Activated CD4-positive, CD25-positive, alpha-beta regulatory T cell treated with anti-CD3 and anti-CD28 coated beads, Interleukin-2, amount 50 U/mL, for 16 hours (primary cell): Measurements from ENCODE around the gene PGLYRP4.

Experiments
- DNase-seq: peaks from one replicate; pipeline ENCODE4 v3.0.0-alpha.2; 2020; ENCODE audit warnings: low read depth, low spot score

The PGLYRP4 gene

DNA sequence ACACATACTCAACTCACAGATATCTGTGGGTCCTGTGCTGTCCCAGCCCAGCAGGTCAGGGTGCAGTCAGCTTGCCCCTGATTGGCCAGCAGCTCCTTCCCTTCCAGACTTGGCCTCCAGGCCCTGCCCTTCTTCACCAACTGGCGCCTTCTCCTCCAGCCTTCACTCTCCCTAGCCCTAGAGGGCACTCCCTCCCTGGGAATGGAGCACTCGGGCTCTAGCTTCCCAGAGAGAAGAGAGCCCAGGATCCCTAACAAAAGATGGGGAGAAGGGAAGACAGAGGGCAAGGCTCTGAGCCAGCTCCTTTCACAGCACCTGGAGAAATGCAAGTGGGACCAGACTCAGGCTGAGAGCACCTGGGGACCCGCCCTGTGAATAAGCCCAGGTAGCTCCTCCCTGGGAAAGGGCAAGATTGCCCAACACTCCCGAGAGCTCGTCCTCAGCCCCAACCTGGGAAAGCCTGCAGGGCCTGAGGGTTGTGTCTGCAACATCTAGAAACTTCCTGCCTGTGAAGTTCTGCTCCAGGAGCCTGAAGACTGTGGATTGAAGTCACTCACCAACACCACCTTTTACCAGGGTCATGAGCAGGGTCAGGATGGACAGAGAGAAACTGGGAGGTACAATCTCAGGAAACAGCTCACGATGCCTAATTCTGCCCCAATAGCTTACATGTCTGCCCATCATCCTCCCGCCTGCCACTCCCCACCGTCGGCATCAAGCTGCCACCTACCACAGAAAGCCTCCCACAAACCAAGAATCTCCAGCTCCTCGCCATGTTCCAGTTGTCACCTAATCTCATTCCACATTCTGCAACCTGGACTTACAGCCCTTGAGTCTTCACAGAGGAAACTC is at the start of gene PGLYRP4:
PGLYRP4 (minus strand) TSS at position 331 of the 852 bp plus-strand sequence. CDS start 909 bp downstream, outside the sequence.
- no peak for DNase-seq

- no peak for DNase-seq
Measured at GRCh38 chr1:153397924-153398651, 49.4 kb upstream of the PGLYRP4 start.

DNA sequence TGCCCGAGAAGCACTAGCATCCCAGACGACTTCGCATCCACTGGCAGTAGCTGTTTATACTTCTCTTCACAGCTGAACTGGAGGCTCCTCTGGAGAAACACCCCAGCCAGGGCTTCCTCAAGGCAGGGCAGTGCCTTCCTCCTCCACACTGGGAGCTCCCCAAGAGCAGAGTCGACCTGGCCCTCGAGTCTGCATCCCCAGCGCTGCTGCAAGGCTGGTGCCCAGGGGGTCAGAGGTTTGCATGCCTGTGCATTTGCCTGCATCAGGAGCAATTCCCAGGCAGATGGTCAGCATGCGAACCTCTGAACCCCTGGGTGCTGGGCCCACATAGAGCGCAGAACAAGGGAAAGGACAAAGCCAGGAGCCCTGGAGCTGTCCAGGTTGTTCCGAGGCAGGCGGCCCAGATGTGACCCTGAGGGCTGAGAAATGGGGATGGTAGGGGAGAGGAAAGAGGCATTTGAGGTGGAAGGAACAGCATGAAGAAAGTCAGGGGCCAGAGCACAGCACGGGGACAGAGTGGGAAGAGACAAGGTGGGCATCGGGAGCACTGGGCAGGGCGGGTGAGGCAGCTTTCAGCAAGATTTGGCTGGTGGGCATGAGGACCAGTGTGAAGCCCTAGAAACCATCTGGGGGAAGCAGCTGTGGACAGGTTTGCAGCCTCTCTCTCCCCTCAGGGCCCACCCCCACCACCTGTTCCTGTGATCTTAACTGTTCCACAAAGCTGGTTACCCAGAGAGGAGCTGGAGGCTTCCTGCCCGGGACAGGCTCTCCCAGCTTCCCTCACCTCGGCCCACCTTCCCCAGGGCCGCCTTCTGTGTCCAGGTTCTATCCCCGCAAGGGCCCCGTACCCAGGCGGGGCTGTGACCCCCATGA is 48.6 kb upstream of the PGLYRP4 start:
- no peak for DNase-seq

DNA sequence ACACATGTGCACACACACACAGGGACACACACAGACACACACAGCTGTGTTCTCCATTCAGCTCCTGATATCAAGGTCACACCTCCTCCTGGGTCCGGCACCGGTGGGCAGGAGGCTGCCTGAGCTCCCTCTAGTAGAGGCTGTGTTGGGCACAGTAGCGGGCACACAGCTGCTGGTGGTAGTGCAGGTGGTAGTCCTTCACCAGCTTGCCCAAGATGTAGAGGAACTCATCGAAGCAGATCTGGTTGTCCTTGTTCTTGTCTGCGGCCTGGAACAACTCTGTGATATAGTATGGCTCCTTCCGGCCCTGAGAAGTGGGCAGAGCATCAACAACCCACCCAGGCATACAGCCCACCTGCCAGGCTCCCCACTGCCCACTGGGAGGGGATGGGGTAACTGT is 47.8 kb upstream of the PGLYRP4 start:
- DNase-seq = no peak

DNA sequence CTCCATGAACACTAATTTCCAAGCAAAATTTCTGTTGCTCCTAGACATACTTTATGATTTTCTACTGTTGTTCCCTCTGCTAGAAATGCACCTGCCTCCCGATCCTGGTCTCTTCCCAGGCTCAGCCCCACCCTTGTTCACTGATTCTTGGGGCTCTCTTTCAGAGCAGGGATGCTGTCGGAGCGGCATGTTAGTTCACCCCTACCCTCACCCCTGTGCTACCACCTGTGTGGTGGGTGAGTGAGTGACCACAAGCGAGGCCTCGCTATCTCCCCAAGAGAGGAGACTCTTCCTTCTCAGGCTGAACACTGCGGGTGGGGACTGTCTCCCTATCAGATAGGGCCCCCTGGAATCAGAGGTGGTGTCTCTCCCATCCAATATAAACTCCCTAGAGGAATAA is 47.1 kb upstream of the PGLYRP4 start:
- no peak for DNase-seq

DNA sequence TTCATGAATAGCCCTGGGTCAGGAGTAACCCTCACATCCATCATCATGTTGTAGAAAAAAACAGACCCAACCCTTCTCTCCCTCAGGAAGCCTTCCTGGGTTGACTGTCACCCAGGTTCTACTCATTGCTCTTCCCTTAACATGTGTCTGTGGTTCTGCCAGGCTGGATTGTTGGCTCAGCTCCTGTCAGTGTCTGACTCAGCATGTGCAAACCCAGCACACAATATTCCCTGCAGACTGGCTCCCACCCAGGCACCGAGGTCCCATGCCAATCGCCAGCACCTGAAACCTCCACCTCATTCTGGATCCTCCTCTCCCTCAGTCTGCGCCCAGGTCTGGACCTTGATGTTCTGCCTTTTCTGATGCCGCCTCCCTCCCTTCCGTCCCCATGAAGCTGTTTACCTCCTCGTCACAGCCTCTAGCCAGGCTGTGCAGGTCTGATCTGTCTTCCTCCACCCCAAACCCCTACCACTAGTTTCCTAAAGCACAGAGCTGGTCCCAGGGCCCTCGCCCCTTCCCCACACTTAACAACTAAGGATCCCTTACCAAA is 46.6 kb upstream of the PGLYRP4 start:
- DNase-seq = no peak

DNA sequence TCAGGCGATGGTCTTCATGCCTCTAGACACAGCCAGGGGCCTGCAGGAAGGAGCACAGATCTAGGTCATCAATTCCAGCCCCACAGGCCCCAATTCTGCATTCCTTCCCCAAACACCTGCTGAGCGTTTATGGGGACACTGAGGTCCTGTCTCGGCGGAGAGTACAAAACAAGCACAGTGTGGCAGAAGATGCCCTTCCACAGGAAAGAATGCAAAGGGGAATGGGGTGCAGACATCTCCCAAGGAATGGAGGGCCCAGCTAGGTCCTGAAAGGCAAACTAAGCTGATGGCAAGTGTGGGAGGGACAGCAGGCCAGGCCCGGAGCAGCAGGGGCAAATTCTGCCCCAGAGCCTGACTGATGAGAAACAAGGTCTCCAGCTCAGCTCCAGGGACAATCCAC is 45.8 kb upstream of the PGLYRP4 start:
- DNase-seq = no peak

DNA sequence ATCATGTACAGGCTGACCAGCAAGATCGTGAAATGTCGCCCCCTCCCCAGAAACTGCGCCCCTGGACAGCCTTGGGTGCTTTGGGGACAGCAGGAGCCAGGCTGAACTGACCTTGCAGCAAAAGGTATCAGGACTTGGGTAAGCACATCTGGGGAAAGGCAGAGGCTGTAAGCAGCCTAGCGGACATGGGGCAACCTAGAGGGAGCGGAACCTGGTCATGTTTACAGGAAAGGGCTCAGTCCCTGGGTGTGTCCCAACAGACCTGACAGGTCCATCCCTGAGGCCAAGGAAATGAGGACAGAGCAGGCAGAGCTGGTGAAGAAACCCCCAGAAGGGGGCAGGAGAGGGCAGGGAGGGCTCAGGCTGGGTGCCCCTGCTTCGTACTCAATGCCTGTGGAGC is 45.3 kb upstream of the PGLYRP4 start:
- DNase-seq = no peak

DNA sequence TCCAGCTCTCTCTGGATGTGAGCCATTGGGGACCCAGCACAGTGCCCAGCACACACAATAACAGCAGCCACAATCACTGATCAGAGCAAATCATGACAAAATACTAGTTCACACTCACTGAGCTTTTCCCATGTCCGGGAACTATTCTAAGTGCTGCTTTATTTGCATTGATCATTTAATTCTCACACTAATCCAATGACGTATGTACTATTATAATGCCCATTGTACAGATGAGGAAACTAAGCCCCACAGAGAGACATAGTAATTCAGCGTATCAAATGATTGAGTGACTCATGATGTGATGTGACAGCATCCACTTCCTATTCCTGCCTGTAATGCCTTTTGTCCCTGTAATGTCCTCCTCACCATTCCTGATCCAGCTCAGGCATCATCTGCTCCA is 44.2 kb upstream of the PGLYRP4 start:
- no peak for DNase-seq

GRCh38 chr1:153392258-153392657 is 43.6 kb upstream of the PGLYRP4 start:
- no peak for DNase-seq

DNA sequence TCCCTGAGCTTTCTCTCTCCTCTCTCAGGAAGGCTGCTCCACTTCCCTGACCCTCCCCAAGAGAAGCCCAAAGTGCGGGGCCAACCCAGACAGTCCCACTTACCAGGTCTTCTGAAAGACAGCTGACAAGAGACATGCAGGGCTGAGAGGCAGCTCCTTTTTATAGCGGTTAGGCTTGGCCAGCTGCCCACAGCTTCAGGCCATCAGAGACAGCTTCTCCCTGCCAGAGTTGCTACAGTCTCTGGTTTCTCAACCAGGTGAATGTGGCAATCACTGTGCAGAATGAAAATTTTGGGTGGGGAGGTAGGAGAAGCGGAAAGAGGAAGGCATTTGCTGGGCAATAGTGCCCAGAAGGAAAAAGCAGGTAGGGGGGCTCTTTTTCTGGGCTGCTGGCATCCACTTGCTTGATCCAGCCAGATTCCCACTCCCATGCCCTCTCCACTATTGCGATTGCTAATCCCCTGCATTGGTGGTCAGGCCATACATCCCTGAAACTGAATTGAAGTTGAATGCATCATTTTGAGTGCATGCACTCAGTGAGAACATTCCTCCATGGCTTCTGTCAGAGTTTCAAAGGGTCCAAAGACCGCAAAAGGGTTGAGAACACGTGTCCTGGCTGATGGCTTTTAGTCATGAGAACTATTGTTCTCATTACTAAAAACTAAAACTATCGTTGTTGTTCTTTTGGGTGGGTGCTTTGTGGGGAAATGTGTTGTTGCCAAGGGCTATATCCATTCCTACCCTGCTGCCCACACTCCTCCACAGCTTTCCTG is 42.5 kb upstream of the PGLYRP4 start, which contains the start of gene S100A8:
S100A8 (minus strand) TSS at position 136 of the 773 bp plus-strand sequence. CDS start 538 bp downstream, outside the sequence.
- DNase-seq = no peak

DNA sequence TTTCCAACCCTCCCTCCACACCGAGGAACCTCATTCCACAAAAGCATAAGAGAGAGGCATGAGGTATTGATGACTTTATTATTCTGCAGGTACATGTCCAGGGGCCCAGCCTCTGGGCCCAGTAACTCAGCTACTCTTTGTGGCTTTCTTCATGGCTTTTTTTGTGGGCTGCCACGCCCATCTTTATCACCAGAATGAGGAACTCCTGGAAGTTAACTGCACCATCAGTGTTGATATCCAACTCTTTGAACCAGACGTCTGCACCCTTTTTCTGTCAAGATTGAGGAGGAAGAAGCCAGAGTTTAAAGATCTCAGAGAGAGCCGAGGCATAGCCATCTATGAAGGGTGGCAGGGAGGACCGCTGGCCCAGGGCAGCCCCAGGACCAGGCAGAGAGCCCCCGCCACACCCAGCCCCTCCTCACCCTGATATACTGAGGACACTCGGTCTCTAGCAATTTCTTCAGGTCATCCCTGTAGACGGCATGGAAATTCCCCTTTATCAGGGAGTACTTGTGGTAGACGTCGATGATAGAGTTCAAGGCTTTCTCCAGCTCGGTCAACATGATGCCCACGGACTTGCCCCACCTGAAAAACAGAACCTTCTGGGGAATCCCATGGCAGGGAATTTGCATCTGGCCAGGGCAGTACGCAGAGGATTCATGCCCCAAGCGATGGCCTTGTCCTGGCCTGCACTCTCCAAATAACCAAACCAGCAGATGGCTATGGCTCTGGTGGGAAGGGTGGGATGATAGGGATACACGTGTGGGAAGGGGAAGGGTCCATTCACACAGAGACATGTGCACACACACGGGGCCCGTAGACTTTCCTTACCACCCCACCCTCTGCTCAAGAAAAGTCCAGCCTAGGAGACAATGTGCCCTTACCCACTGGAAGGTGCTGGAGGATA is 41.6 kb upstream of the PGLYRP4 start:
- DNase-seq = no peak

GRCh38 chr1:153389401-153389800 is 40.8 kb upstream of the PGLYRP4 start:
- no peak for DNase-seq

GRCh38 chr1:153387785-153388184 is 39.1 kb upstream of the PGLYRP4 start:
- DNase-seq = no peak

GRCh38 chr1:153387001-153387400 is 38.4 kb upstream of the PGLYRP4 start:
- DNase-seq = no peak

DNA sequence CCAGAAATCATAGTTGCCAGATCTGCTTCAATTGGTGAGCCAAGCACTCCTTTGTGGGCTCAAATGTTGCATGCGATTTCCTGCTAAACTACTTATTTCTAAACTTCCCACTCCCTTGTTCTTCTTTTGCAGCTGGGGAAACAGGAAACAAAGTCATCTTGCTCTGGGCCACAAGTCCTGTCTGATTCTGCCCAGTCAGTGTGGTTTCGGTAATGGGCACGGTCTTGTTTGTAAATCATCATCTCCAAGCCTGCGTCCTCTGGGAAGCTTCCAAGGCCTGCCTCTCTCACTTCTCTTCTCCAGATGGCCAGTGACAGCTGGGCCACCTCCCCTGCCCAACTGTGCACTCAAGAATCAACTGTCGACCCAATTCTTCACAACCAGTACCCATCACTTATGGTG is 37.9 kb upstream of the PGLYRP4 start:
- no peak for DNase-seq

- no peak for DNase-seq
Measured at GRCh38 chr1:153384958-153385580, 36.4 kb upstream of the PGLYRP4 start.

- DNase-seq = no peak
Measured at GRCh38 chr1:153380711-153381110, 32.1 kb upstream of the PGLYRP4 start.

DNA sequence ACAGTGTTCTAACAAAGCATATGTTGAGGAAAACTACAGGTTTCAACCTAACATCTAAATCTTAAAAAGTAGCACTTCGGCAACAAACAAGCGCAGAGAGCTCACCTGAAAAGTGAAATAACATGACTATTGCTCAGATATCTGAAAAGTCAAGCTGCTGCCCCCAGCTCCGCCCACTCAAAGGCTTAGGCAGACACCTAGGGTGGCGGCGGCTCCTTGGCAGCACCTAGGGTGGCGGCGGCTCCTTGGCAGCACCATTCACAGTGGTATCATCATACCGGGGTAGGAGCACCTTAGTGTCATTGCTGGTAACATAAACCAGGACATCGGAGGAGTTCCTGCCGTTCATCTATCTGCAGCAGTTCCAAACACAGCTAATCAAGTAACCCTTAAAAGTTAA is 30.9 kb upstream of the PGLYRP4 start:
- DNase-seq = no peak
